ENCODE measurements around the gene ACADVL. TPM values are rescaled to one million over a fixed set of nuclear protein-coding genes. Genes with fewer than 3 reads are reported as not detected.
A peak's percentile ranks its signal among the peaks of the same experiment; 100 is the strongest.
"Not testable (repeated sequence)": the region's sequence is repeated elsewhere in the genome, so short reads cannot be mapped to it uniquely, and the experiment has no call there.

ACADVL gene
- total RNA-seq, 6 donors from 2014 or later: 377 to 1,449 (median 553) TPM

- peaks cover 0 to 7% (median 0%) of the 10 kb centered on the region in 4 donors for H3K27me3 ChIP-seq
- H3K36me3 ChIP-seq: no peaks in the 10 kb centered on the region
- 1 to 5% methylated on average over 15 to 18 of the region's 18 CpGs for WGBS, 2 donors
- no peak for TF ChIP-seq EP300 (IDR thresholded peaks at IDR 0.05)
- TF ChIP-seq CTCF (IDR thresholded peaks at IDR 0.05): no peak
- TF ChIP-seq POLR2AphosphoS5 (IDR thresholded peaks at IDR 0.05): no peak
- TF ChIP-seq POLR2A (IDR thresholded peaks at IDR 0.05): no peak
- DNase-seq (peak in 1 of 2 donors; percentile 54), ATAC-seq (ENCODE audit: low FRiP score in 2 of 2) (peak; percentile 1 to 4)
- no peak overlapping the region for H3K27ac ChIP-seq
- H3K4me1 ChIP-seq: peaks cover 12 to 26% (median 21%) of the 10 kb centered on the region in 4 donors
- peak overlapping the region in 3 of 4 donors; percentile 32 to 48 (median 41) for H3K4me3 ChIP-seq
- H3K9me3 ChIP-seq: no peaks in the 10 kb centered on the region
Measured at GRCh38 chr17:7177954-7178477, 41.7 kb upstream of the ACADVL start.

DNA sequence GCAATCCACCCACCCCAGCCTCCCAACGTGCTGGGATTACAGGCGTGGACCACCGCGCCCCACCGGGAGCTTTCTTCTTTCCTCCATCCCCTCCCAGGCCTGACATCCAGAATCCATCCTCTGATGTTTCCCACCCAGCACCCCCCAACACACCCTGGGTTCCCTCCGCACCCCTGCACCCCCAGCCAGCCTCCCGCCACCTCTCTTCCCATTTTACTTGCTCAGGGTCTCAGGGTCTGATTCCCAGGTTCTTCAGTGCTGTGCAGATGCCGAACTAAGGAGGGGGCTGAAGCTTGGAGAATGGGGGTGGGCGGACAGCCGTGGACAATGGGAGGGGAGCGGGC lies 40.8 kb upstream of the ACADVL start:
- Histone ChIP-seq H3K9me3 (no peaks in the 10 kb centered on the region), H3K4me1 (peaks cover 12 to 28% (median 20%) of the 10 kb centered on the region in 4 donors), H3K36me3 (no peaks in the 10 kb centered on the region), H3K27me3 (peaks cover 0 to 7% (median 0%) of the 10 kb centered on the region in 4 donors), H3K27ac (no peak overlapping the region), H3K4me3 (no peak overlapping the region)
- DNase-seq (no peak), ATAC-seq (ENCODE audit: low FRiP score in 2 of 2) (no peak)
- 85 to 91% methylated on average over 8 to 11 of the region's 11 CpGs for WGBS, 2 donors
- no peak for TF ChIP-seq CTCF (IDR thresholded peaks at IDR 0.05)
- TF ChIP-seq POLR2A (IDR thresholded peaks at IDR 0.05): no peak
- no peak for TF ChIP-seq POLR2AphosphoS5 (IDR thresholded peaks at IDR 0.05)
- no peak for TF ChIP-seq EP300 (IDR thresholded peaks at IDR 0.05)

DNA sequence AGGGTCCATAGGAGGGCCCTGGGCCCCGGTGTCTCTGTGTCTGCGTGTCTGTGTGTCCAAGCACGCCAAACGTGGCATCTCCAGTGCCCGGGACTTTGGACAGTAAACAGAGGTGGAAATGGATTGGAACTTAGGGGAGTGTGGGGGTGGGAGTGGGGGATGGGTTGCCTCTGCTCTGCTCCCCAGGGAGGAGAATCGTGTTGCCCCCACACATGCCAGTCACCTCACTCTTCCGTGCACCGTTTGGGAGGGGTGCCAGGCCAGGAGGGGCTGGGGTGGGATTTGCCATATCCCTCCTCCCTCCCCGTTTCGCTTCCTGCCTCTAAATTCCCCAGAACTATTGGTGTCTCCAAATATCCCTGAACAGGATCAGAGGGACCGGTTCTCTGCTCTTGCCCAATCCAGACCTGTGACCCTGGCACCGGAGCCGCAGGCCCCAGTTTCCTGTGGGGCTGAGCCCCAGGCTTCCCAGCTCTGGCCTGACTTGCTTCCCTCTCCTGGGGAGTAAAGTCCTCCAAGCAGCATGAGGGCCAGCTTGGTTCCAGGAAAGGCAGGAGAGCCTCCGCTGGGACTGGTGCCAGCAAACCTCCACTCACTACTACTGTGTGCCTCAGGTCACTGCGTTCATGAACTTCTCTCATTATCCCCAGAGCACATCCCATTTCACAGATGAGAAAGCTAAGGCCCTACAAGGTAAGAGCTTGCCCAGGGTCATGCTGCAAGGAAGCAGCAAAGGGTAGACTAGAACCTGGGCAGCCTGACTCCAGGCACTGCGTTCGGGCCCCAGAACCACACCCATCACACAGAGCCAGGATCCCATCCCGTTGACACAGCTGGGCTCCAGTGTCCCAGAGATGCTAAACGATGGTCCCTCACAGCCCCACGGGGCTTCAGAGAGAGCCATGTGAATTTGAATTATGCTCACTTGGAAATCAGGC lies 40.2 kb upstream of the ACADVL start, which contains the start of gene ASGR1:
Gene ASGR1 (minus strand): TSS at position 54 of the 938 bp plus-strand sequence. CDS start 807 bp downstream, outside the sequence.
- Histone ChIP-seq H3K27ac (no peak within 1 kb of the TSS), H3K4me3 (peak within 1 kb of the TSS in 1 of 4 donors; percentile 48), H3K27me3 (peaks cover 0 to 7% (median 0%) of the 10 kb centered on the region in 4 donors), H3K36me3 (no peaks in the 10 kb centered on the region), H3K9me3 (no peaks in the 10 kb centered on the region), H3K4me1 (peaks cover 12 to 26% (median 22%) of the 10 kb centered on the region in 4 donors)
- WGBS, 2 donors: 63 to 70% methylated on average over 16 to 20 of the region's 20 CpGs
- TF ChIP-seq POLR2A (IDR thresholded peaks at IDR 0.05): no peak
- no peak for TF ChIP-seq CTCF (IDR thresholded peaks at IDR 0.05)
- no peak for TF ChIP-seq EP300 (IDR thresholded peaks at IDR 0.05)
- no peak for TF ChIP-seq POLR2AphosphoS5 (IDR thresholded peaks at IDR 0.05)
- ATAC-seq (ENCODE audit: low FRiP score in 2 of 2) (no peak), DNase-seq (no peak)

GRCh38 chr17:7182101-7182500 lies 37.6 kb upstream of the ACADVL start:
- 98 to 100% methylated on average over 2 of the region's 2 CpGs for WGBS, 2 donors
- ATAC-seq (ENCODE audit: low FRiP score in 2 of 2); H3K27me3 ChIP-seq; DNase-seq; H3K9me3 ChIP-seq; H3K4me3 ChIP-seq; H3K27ac ChIP-seq; H3K36me3 ChIP-seq: not testable (repeated sequence)
- peaks cover 9 to 21% (median 19%) of the 10 kb centered on the region in 4 donors for H3K4me1 ChIP-seq

GRCh38 chr17:7183433-7184090 lies 36.2 kb upstream of the ACADVL start:
- H3K9me3 ChIP-seq: no peaks in the 10 kb centered on the region
- no peaks in the 10 kb centered on the region for H3K27me3 ChIP-seq
- TF ChIP-seq CTCF (IDR thresholded peaks at IDR 0.05) (no peak), EP300 (IDR thresholded peaks at IDR 0.05) (no peak), POLR2AphosphoS5 (IDR thresholded peaks at IDR 0.05) (no peak), POLR2A (IDR thresholded peaks at IDR 0.05) (no peak)
- H3K36me3 ChIP-seq: no peaks in the 10 kb centered on the region
- ATAC-seq (ENCODE audit: low FRiP score in 2 of 2) (no peak), DNase-seq (no peak)
- H3K27ac ChIP-seq: peak overlapping the region in 1 of 4 donors; percentile 31
- H3K4me3 ChIP-seq: no peak overlapping the region
- H3K4me1 ChIP-seq: peaks cover 0 to 8% (median 6%) of the 10 kb centered on the region in 4 donors
- WGBS, 2 donors: 87% methylated on average over 7 of the region's 7 CpGs

Measured in upper lobe of left lung (tissue), 6 donors.